H9 (cell line): ENCODE measurements around the gene ATAD3B. TPM values are rescaled to one million over a fixed set of nuclear protein-coding genes. Genes with fewer than 3 reads are reported as not detected.

Source experiments
- DNase-seq: peaks from one replicate; pipeline ENCODE4 v3.0.0-alpha.2; 2017
- H2AFZ ChIP-seq: one replicate; pipeline ENCODE4 v1.6.1; 2013; ENCODE audit warnings: mild to moderate bottlenecking, low read length, control low read depth, moderate library complexity
- H2AK5ac ChIP-seq: 2 replicates; pipeline ENCODE4 v1.6.1; 2013; ENCODE audit warnings: low read length, control low read depth, mixed read lengths; ENCODE audit not compliant: insufficient read length
- H2BK120ac ChIP-seq: one replicate; pipeline ENCODE4 v1.6.1; 2013; ENCODE audit warnings: low read depth, mild to moderate bottlenecking, low read length, control low read depth, inconsistent platforms; ENCODE audit not compliant: poor library complexity, severe bottlenecking
- H2BK12ac ChIP-seq: 2 replicates; pipeline ENCODE4 v1.6.1; 2013; ENCODE audit warnings: low read length, control low read depth, mixed read lengths, low read depth; ENCODE audit not compliant: insufficient read length
- H2BK15ac ChIP-seq: 2 replicates; pipeline ENCODE4 v1.6.1; 2013; ENCODE audit warnings: low read depth, low read length, control low read depth
- H2BK20ac ChIP-seq: one replicate; pipeline ENCODE4 v1.6.1; 2013; ENCODE audit warnings: low read depth, mild to moderate bottlenecking, low read length, control low read depth, inconsistent platforms; ENCODE audit not compliant: poor library complexity, severe bottlenecking
- H2BK5ac ChIP-seq: 2 replicates; pipeline ENCODE4 v1.6.1; 2013; ENCODE audit warnings: low read length, control low read depth, mixed read lengths; ENCODE audit not compliant: insufficient read length
- H3K14ac ChIP-seq: 2 replicates; pipeline ENCODE4 v1.6.1; 2013; ENCODE audit warnings: low read length, control low read depth; ENCODE audit not compliant: insufficient read depth
- H3K18ac ChIP-seq: 2 replicates; pipeline ENCODE4 v1.6.1; 2013; ENCODE audit warnings: low read depth, mild to moderate bottlenecking, mixed read lengths, low read length, control low read depth; ENCODE audit not compliant: insufficient read length
- H3K23ac ChIP-seq: 2 replicates; pipeline ENCODE4 v1.6.1; 2013; ENCODE audit warnings: low read length, control low read depth, mixed read lengths, low read depth; ENCODE audit not compliant: insufficient read length
- H3K23me2 ChIP-seq: 2 replicates; pipeline ENCODE4 v1.6.1; 2013; ENCODE audit warnings: low read depth, mild to moderate bottlenecking, mixed read lengths, low read length, control low read depth; ENCODE audit not compliant: insufficient read length, poor library complexity, severe bottlenecking
- H3K27ac ChIP-seq: 2 replicates; pipeline ENCODE4 v1.5.1; 2013; ENCODE audit warnings: low read length, control low read depth, mixed read lengths, low read depth; ENCODE audit not compliant: insufficient read length
- H3K27me3 ChIP-seq: 2 replicates; pipeline ENCODE4 v1.6.1; 2013; ENCODE audit warnings: low read length, control low read depth, inconsistent platforms; ENCODE audit not compliant: insufficient read depth
- H3K4ac ChIP-seq: 2 replicates; pipeline ENCODE4 v1.6.1; 2013; ENCODE audit warnings: low read depth, mild to moderate bottlenecking, control low read depth, inconsistent platforms, low read length, moderate library complexity
- H3K4me1 ChIP-seq: 2 replicates; pipeline ENCODE4 v1.6.1; 2013; ENCODE audit warnings: low read length, control low read depth, inconsistent platforms; ENCODE audit not compliant: insufficient read depth
- H3K4me2 ChIP-seq: 2 replicates; pipeline ENCODE4 v1.6.1; 2013; ENCODE audit warnings: low read length, control low read depth, mixed read lengths; ENCODE audit not compliant: insufficient read length, insufficient read depth
- H3K56ac ChIP-seq: 2 replicates; pipeline ENCODE4 v1.6.1; 2013; ENCODE audit warnings: low read depth, mild to moderate bottlenecking, mixed read lengths, low read length, control low read depth; ENCODE audit not compliant: insufficient read length
- H3K79me1 ChIP-seq: 2 replicates; pipeline ENCODE4 v1.6.1; 2013; ENCODE audit warnings: low read depth, mild to moderate bottlenecking, moderate library complexity, low read length, control low read depth, inconsistent platforms; ENCODE audit not compliant: insufficient read depth, poor library complexity, severe bottlenecking
- H3K79me2 ChIP-seq: 2 replicates; pipeline ENCODE4 v1.6.1; 2013; ENCODE audit warnings: low read length, control low read depth, inconsistent platforms; ENCODE audit not compliant: insufficient read depth
- H3K9ac ChIP-seq: 2 replicates; pipeline ENCODE4 v1.6.1; 2013; ENCODE audit warnings: low read length, control low read depth, mixed read lengths; ENCODE audit not compliant: insufficient read length; ENCODE audit errors: extremely low read depth
- H3K9me3 ChIP-seq: one replicate; pipeline ENCODE4 v1.6.1; 2013; ENCODE audit warnings: low read depth, low read length, inconsistent platforms; ENCODE audit not compliant: control insufficient read depth
- H3T11ph ChIP-seq: one replicate; pipeline ENCODE4 v1.6.1; 2013; ENCODE audit warnings: mild to moderate bottlenecking, low read length, control low read depth, inconsistent platforms
- H4K20me1 ChIP-seq: one replicate; pipeline ENCODE4 v1.6.1; 2013; ENCODE audit not compliant: control insufficient read depth, insufficient read length, insufficient read depth
- H4K5ac ChIP-seq: 2 replicates; pipeline ENCODE4 v1.6.1; 2013; ENCODE audit warnings: low read depth, mild to moderate bottlenecking, mixed read lengths, low read length, control low read depth; ENCODE audit not compliant: insufficient read length
- H4K8ac ChIP-seq: replicated peaks from 2 replicates; pipeline ENCODE4 v1.6.1; 2013; ENCODE audit warnings: low read length, control low read depth, mixed read lengths, low read depth; ENCODE audit not compliant: insufficient read length
- H4K91ac ChIP-seq: 2 replicates; pipeline ENCODE4 v1.6.1; 2013; ENCODE audit warnings: low read depth, mild to moderate bottlenecking, moderate library complexity, mixed read lengths, low read length, control low read depth; ENCODE audit not compliant: insufficient read length
- H3K27ac Mint-ChIP-seq, 3 experiments: 2 replicates in 2 of 3; 3 replicates in 1 of 3; pipeline ENCODE4 v1.8.0; 2020 to 2021; ENCODE audit warnings: mixed read lengths in 3 of 3, mild to moderate bottlenecking in 1 of 3, moderate library complexity in 1 of 3
- H3K27me3 Mint-ChIP-seq: 2 replicates; pipeline ENCODE4 v1.8.0; 2021; ENCODE audit warnings: low read depth, mild to moderate bottlenecking, moderate library complexity, mixed read lengths
- H3K36me3 Mint-ChIP-seq, 3 experiments: 2 replicates in 2 of 3; 3 replicates in 1 of 3; pipeline ENCODE4 v1.8.0; 2020 to 2021; ENCODE audit warnings: low read depth in 3 of 3, mixed read lengths in 3 of 3; ENCODE audit not compliant: insufficient read depth in 1 of 3
- H3K4me1 Mint-ChIP-seq, 2 experiments: 2 replicates each; pipeline ENCODE4 v1.8.0; 2020; ENCODE audit warnings: mixed read lengths in 2 of 2
- H3K4me3 Mint-ChIP-seq, 2 experiments: 2 replicates in 1 of 2; 3 replicates in 1 of 2; pipeline ENCODE4 v1.8.0; 2020 to 2021; ENCODE audit warnings: mild to moderate bottlenecking in 2 of 2, mixed read lengths in 2 of 2, moderate library complexity in 1 of 2
- H3K9me3 Mint-ChIP-seq, 2 experiments: 2 replicates in 1 of 2; 3 replicates in 1 of 2; pipeline ENCODE4 v1.8.0; 2020; ENCODE audit warnings: mild to moderate bottlenecking in 2 of 2, mixed read lengths in 2 of 2, moderate library complexity in 1 of 2
- CTCF ChIP-seq: fragments of 200-600 bp; sonication (generic); conservative IDR thresholded peaks from 3 replicates; pipeline ENCODE4 v1.8.0; 2021; ENCODE audit warnings: antibody characterized with exemption, mild to moderate bottlenecking
- WGBS: extraction: QIAGEN DNeasy Blood & Tissue Kit; methylation state at CpG from one replicate; pipeline ENCODE4 v1.1.7; 2013; ENCODE audit warnings: missing lambda C conversion rate, low lambda C conversion rate, mixed read lengths; ENCODE audit not compliant: insufficient read length; ENCODE audit errors: extremely low coverage; 5-methylcytosine and 5-hydroxymethylcytosine counted together
- total RNA-seq: library from RNA; stranded (reverse); gene quantifications from 2 replicates; pipeline ENCODE4 v1.2.1, GENCODE V29; 2021

Gene ATAD3B
- total RNA-seq, 1 experiment from 2014 or later = 78.6 TPM

DNA sequence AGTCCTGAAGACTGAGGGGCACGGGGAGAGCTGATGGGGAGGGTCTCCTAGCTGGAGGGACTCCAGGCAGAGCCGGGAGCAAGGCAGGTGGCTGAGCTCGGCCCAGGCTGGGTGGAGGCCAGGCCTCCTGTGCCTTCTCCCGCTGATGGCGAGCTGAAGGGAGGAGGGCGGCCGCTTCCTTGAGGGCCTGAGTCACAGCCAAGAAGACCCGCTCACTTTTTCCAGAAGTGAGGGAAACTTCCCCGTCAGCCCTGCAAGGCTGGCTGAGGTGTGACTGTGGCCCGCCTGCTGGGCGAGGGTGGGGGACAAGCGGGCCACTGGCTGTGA lies 37.8 kb upstream of the ATAD3B start:
- no CpG with 5 or more reads among the region's 12 CpGs for WGBS
- Histone ChIP-seq H3K4me2 (peak overlapping the region; percentile 28), H4K91ac (no peak overlapping the region), H2AK5ac (no peak overlapping the region), H3K23ac (no peak overlapping the region), H3K14ac (peak overlapping the region; percentile 29), H3K9ac (no peak overlapping the region), H2BK15ac (no peak overlapping the region), H3K23me2 (peaks cover 10% of the 10 kb centered on the region), H3K79me1 (no peaks in the 10 kb centered on the region), H2BK20ac (no peak overlapping the region), H3K56ac (no peak overlapping the region), H2BK5ac (no peak overlapping the region), H3T11ph (no peak overlapping the region), H2BK12ac (no peak overlapping the region), H4K20me1 (no peaks in the 10 kb centered on the region), H3K18ac (peak overlapping the region; percentile 22), H3K79me2 (peaks cover 2% of the 10 kb centered on the region; the same call in 1 of the 2 replicates), H3K4me1 (peaks cover 2% of the 10 kb centered on the region; the same call in 1 of the 2 replicates), H3K27me3 (no peaks in the 10 kb centered on the region), H4K8ac (no peak overlapping the region), H2BK120ac (no peak overlapping the region), H4K5ac (no peak overlapping the region), H3K9me3 (no peaks in the 10 kb centered on the region), H3K4ac (no peak overlapping the region), H3K27ac (no peak overlapping the region), H2AFZ (no peak overlapping the region)
- Mint-ChIP-seq H3K4me3 (peak overlapping the region; percentile 64 to 68; a peak in 4 of 5 replicates), H3K27ac (peak overlapping the region in 1 of 3 experiments; percentile 85; a peak in 2 of 7 replicates), H3K9me3 (no peaks in the 10 kb centered on the region), H3K36me3 (no peaks in the 10 kb centered on the region), H3K27me3 (no peaks in the 10 kb centered on the region), H3K4me1 (peaks cover 31 to 46% of the 10 kb centered on the region in 2 experiments)
- TF ChIP-seq CTCF = no peak
- DNase-seq = no peak
